Suprapubic skin (tissue), 4 donors: ENCODE results near the gene MAML1.

Source experiments
- CTCF ChIP-seq, 2 donors: fragments of 200-600 bp in 1 of 2; fragments of 450-650 bp in 1 of 2; sonication (generic) in 1 of 2; IDR thresholded peaks; one replicate each; pipeline ENCODE4 v1.5.1; 2016 to 2019; ENCODE audit warnings: antibody characterized with exemption in 2 of 2, mild to moderate bottlenecking in 1 of 2, moderate library complexity in 1 of 2
- EP300 ChIP-seq: sonication (generic); formaldehyde crosslinking; IDR thresholded peaks from one replicate; pipeline ENCODE4 v1.6.1; 2017; ENCODE audit warnings: antibody characterized with exemption
- POLR2A ChIP-seq, 2 donors: fragments of 450-650 bp; IDR thresholded peaks; one replicate each; pipeline ENCODE4 v1.6.1; 2017; ENCODE audit warnings: antibody characterized with exemption in 2 of 2, mild to moderate bottlenecking in 2 of 2, moderate library complexity in 2 of 2
- POLR2AphosphoS5 ChIP-seq, 3 donors: sonication (generic); formaldehyde crosslinking; IDR thresholded peaks; one replicate each; pipeline ENCODE4 v1.6.1; 2017; ENCODE audit warnings: antibody characterized with exemption in 3 of 3

DNA sequence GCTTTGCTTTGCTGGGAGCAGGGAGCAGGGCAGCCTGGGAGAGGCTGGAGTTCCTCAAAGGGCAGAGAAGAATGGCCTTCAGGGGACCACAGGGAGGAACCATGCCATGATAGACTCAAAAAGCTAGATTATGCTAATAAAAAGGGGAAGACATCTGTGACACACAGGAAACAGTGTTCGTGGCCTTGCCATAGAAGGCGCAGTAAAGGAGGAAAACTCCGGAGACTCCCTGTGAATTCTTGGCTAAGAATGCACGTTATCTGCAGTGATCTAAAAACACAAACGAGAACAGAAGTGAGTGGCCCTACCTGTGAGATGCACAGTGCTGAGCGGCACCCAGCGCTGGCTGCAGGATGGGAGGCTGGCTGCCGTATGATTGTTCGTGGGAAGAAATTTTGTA lies 45.3 kb downstream of the MAML1 start:
- TF ChIP-seq CTCF (IDR thresholded peaks at IDR 0.05) (no peak), POLR2A (IDR thresholded peaks at IDR 0.05) (no peak), POLR2AphosphoS5 (IDR thresholded peaks at IDR 0.05) (no peak), EP300 (no peak)
